Jurkat, Clone E6-1 (cell line): ENCODE results near the gene ZNF322. TPM values are rescaled to one million over a fixed set of nuclear protein-coding genes. Genes with fewer than 3 reads are reported as not detected.
"Not testable (repeated sequence)": the region's sequence is repeated elsewhere in the genome, so short reads cannot be mapped to it uniquely, and the experiment has no call there.

ENCODE experiments used
- DNase-seq: peaks from one replicate; pipeline ENCODE4 v3.0.0-alpha.2; 2011; ENCODE audit warnings: low read depth, low spot score
- H3K4me3 ChIP-seq: 2 replicates; pipeline ENCODE4 v1.5.1; 2011; ENCODE audit warnings: mild to moderate bottlenecking, low read length, control low read depth, moderate library complexity
- polyA plus RNA-seq: library from polyadenylated mRNA; unstranded; fragments of >200 nt; gene quantifications from one replicate; pipeline ENCODE4 v1.2.1, GENCODE V29; 2012; ENCODE audit warnings: missing spikeins; ENCODE audit not compliant: insufficient read length, insufficient read depth

The ZNF322 gene, protein sequence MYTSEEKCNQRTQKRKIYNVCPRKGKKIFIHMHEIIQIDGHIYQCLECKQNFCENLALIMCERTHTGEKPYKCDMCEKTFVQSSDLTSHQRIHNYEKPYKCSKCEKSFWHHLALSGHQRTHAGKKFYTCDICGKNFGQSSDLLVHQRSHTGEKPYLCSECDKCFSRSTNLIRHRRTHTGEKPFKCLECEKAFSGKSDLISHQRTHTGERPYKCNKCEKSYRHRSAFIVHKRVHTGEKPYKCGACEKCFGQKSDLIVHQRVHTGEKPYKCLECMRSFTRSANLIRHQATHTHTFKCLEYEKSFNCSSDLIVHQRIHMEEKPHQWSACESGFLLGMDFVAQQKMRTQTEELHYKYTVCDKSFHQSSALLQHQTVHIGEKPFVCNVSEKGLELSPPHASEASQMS
- 13.7 TPM for polyA plus RNA-seq

DNA sequence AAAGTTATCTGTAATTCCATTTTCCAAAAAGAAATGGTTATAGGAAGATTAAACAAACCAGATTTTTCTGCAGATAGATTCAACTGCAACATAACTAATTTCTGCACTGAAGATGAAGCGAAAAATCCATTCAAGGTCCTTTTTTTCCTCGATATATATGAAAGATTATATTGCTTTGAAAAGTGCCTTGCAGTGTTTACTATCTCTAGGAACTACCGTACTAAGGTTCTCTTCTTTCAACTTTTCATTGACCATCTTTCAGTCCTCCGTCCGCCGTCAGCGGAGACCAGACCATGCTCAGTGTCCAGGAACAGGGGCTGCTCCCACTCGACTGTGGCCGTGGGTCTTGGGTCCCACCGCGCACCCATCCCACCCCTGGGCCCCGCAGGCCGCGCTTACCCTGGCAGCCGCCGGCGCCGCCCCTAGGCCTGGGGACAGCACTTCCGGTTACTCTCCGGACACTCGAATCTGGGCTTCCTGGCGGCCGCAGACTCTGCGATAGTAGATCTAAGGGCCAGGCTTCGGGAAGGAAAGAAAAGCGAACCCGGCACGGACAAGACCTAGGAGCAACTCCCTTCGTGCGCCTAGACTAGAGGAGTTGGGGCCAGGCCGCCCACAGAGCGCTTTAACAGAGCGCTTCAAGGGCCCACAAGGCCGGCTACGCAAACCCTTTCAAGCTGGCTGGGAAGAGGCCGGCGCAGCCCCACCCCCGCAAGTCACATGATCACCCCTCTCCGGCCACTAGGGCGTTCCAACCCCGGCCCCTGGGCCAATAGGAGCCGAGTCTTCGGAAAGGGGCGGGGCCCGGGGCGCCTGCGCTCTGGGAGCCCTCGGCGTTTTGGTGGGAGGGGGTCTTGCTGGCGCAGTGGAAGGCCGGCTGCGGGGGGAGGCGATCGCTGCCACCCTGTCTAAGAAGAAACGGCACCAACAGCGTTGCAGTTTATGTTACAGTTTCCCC lies at the start of gene ZNF322:
TSS of gene ZNF322 (minus strand) at position 705 of the 958 bp plus-strand sequence. CDS start 21,193 bp downstream, outside the sequence.
- peak within 1 kb of the TSS; percentile 68 for H3K4me3 ChIP-seq
- DNase-seq = peak; percentile 83

DNA sequence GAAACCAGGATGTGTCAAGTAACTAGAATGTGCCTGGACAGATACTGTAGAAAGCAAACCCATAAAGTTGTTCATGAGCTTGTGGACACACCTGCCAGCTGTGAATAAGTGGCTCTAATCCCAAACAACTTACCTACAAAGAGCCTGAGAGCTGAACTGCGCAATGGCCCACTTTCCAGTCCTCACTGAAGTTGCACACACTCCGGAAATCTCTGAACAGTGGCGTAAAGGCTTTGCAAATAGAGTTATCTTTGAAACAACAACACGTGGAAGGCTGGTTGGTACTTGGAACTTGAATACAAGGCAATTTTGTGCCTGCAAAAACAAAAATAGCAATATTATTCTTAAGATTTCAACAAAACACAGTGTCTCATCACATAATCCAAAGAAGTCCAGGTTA lies 46.2 kb upstream of the ZNF322 start:
- not testable (repeated sequence) for H3K4me3 ChIP-seq, DNase-seq

DNA sequence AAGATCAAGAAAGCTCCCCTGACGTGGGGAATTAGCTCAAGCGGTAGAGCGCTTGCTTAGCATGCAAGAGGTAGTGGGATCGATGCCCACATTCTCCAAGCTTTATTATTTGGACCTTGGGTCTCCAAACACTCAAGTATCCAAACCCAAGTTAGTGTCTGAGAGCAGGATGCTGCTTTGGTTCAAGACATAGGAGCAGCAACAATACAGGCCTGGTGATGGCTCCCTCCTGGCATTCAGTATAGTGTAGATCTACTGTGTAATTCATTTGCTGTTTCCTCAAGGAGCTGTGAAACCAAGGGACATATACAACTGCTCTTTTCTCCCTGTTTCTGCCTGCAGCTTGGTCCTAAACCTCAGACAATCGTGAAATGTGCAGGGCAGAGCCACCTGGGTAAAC lies 45.8 kb upstream of the ZNF322 start:
- not testable (repeated sequence) for DNase-seq, H3K4me3 ChIP-seq

DNA sequence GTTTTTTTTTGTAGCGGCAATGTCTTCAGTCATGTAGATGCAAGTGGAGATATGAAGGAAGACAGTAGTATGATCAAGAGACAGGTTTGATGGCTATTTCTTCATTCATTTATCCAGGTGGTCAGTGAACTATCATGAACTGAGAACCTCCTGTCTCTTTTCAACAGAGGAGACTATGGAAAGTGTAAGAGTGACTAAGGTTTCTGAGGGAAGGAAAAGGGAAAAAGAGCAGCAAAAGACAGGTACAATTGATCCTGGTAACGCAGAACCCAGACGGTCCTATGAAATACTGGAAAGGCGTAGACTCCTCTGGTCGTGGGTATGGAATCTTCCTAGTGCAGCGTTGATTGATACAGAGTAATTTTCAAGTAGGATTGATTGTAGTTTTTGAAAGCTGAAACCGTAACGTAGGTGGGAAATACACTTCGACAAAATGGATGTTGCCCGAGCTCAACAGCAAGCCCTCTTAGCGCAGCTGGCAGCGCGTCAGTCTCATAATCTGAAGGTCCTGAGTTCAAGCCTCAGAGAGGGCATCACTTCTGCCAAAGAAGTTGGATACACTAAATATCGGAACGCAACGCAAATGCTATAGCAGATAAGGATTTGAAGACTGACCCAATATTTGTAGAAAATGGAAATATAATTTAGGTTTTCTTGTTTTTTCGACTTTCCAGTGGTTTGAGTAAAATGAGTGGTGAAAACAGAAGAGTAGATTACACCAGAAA lies 41.6 kb upstream of the ZNF322 start:
- DNase-seq, H3K4me3 ChIP-seq: not testable (repeated sequence)

DNA sequence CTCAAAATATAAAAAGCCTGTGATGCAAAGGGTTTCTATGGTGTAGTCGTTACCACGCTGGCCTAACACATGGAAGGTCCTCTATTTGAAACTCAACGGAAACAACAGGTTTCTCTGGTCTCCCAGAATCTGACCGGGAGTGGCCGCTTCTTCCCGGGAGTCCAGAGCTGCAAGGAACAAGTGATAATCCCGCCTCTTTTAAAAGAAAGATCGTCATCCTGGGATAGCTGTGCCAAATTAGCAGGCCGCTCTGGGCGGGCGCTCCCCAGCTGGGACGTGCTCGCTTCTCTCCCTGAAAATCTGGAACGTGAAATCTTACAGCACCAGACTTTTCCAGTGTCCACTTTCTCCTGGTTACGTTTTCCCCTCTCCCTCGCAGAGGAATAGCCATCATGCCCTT lies 38.0 kb upstream of the ZNF322 start:
- not testable (repeated sequence) for DNase-seq, H3K4me3 ChIP-seq

DNA sequence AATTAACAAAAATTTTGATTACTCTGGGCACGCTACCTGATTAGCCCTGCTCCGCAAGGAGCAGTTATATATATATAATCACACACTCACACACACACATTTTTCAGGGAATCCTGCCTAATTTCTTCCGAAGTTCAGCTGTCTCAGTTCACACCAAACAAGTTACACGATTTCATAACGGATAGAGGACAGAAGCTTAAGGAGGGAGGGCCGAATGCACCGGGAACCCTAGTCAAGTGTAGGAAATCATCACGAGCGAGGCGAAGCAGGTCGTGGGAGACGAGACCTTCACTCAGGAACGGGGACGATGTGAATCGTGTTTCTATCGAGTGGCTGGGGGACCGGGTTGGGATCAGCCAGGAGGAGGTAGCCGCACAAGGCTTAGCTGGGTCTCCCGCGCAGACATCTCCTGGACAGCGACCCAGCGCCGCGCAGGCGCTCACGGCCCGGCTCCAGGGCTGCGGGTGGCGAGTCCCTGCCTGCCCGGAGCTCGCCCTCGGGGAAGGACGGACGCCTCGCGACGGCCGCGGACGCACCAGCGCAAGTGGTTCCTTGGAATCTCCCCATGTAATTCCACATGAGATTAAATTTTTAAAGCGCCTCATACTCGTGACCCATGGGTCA lies 29.9 kb upstream of the ZNF322 start:
- not testable (repeated sequence) for H3K4me3 ChIP-seq, DNase-seq

DNA sequence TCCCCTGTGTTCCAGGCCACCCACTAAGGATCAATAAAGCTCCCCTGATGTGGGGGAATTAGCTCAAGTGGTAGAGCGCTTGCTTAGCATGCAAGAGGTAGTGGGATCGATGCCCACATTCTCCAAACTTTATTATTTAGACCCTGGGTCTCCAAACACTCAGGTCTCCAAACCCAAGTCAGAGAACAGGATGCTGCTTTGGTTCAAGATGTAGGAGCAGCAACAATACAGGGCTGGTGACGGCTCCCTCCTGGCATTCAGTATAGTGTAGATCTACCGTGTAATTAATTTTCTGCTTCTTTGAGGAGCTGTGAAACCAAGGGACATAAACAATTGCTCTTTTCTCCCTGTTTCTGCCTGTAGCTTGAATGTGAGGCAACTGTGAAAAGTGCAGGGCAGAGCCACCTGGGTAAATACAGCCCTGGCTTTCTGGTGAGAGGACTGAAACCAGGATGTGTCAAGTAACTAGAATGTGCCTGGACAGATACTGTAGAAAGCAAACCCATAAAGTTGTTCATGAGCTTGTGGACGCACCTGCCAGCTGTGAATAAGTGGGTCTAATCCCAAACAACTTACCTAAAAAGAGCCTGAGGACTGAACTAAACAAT lies 23.0 kb upstream of the ZNF322 start:
- DNase-seq, H3K4me3 ChIP-seq: not testable (repeated sequence)

DNA sequence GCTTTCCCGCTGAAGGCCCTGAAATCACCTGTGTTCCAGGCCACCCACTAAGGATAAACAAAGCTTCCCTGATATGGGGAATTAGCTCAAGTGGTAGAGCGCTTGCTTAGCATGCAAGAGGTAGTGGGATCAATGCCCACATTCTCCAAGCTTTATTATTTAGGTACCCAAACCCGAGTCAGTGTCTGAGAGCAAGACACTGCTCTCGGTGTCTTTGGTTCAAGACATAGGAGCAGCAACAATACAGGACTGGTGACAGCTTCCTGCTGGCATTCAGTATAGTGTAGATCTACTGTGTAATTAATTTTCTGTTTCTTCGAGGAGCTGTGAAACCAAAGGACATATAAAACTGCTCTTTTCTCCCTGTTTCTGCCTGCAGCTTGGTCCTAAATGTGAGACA lies 13.7 kb upstream of the ZNF322 start:
- H3K4me3 ChIP-seq, DNase-seq: not testable (repeated sequence)

DNA sequence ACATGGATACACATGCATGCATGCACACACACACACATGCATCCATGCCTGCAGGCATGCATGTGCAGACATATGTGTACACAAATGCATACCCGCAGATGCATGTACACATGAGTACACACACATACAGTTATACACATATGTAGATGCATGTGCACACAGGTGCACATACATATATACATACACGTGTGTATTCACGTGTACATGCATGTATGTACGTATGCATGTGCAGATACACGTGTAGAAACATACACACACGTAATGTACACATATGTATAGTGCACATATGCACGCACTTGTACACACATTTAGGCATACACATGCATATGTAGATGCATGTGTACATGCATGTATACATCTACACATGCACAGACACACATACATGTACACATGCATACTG lies 11.0 kb upstream of the ZNF322 start:
- not testable (repeated sequence) for H3K4me3 ChIP-seq, DNase-seq

DNA sequence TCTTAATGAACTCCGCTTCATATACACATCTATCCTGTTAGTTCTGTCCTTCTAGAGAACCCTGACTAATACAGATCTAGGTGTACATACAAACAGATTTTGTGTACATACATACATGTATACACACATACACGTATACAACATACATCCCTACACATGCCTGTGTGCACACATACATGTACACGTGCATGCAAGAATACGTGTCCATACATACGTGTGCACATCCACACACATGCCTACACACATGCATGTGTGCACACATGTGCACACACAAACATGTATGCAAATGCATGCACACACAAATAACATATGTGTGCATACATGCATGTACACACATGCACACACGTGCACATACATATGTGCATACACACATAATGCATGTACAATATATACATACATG lies 10.5 kb upstream of the ZNF322 start:
- DNase-seq, H3K4me3 ChIP-seq: not testable (repeated sequence)

DNA sequence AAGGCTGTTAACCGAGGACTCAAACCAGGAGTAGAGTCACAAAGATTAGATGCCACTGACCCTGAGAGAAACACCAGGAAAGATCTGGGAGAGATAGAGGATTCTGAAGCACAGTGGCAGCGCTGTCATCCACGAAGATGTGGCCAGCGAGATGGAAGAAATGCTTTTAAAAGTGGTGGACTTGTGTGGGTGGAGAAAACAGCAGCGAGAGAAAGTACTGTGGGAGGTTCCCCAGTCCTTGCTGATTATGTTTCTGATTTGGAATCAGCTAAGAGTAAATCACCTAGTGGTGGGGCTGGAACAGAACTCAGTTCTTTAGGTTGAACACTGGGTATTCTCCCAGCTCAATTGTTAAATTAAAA lies 435 bp upstream of the ZNF322 start:
- DNase-seq = peak; percentile 41
- peak overlapping the region; percentile 68 for H3K4me3 ChIP-seq

DNA sequence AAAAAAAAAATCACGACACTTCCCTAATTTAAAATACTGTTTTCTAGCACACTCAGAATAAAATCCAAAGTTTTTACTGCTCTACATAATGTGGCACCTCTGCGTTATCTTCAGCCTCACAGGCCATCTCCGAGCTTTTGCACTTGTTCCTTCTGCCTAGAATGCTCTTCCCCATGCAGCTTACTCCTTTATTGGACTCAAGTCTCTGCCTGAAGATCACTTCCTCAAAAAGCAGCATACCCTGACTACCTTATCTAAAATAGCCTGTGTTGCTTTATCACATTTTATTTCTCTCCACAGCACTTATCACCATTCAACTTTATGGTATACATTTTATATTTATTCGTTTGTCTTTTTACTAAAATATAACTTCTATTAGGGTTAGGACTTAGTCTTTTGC lies 2.3 kb downstream of the ZNF322 start:
- H3K4me3 ChIP-seq = no peak overlapping the region
- DNase-seq = no peak

DNA sequence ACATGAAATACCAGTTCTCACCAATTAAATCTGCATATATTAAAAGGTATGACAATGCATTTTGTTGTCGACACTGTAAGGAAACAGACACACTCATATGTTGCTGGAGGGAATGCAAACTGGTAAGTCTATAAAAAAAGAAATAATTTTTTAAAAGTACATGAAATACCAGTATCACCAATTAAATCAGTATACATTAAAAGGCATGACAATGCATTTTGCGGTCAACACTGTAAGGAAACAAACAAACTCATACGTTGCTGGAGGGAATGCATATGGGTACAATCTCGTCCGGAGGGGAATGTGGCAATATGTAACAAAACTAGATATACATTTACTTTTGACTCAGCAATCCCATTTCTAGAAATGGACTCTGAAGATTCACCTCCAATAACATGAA lies 6.5 kb downstream of the ZNF322 start:
- H3K4me3 ChIP-seq = no peak overlapping the region
- DNase-seq = no peak

DNA sequence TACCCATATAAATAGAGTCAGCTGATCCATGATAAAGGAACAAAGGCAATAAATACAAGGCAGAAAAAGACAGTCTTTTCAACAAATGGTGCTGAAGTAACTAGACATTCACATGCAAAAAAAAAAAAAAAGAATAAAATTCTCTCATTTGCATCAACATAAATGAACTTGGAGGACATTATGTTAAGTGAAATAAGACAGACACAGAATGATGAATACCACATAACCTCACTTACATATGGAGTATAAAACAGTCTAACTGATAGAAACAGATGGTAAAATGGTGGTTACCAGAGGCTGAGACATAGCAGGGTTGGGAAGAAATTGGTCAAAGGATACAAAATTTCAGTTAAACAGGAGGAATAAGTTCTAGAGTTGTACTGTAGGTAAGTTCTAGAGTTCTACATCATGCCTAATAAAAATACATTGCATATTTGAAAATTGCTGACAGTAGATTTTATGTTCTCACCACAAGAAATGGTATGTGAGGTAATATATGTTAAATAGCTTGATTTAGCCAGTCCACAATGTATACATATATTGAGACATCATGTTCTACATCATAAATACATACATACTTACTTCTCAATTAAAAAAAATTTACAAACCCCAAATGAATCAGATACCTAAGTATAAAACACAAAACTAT lies 8.3 kb downstream of the ZNF322 start:
- DNase-seq = no peak
- no peak overlapping the region for H3K4me3 ChIP-seq

DNA sequence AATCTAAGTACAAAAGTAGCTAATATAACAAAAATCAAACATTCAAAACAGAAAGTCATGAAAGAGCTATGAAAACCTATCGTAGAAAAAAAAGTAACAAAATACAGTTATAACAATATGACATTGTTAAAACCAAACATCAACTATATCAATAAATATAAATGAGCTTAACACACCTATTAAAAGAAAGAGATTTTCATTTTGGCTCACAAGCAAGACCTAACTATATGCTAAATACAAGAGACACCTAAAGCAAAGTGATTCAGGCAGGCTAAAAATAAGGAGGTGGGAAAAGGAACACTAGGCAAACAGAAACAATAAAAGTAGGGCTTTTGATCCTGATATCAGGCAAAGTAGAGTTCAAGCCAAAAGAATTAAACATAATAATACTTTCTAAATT lies 13.5 kb downstream of the ZNF322 start:
- DNase-seq = no peak
- H3K4me3 ChIP-seq = no peak overlapping the region

DNA sequence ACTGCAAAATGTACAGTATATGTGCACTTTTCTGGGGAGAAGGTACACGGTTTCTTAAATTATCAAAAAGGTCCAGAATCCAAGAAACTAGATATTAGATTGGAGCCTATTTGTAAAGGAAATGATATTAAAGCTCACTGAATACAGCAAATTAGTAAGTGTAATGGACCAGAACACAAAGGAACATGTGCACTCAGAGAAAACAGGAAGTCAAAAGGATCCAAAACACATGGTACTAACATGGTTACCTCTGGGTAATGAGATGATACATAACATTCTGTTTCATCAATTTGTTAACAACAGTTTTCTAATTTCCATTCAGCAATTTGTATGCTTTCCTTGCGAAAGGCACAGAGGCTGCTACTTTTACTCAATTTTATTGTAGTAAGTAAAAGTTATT lies 18.7 kb downstream of the ZNF322 start:
- DNase-seq = no peak

DNA sequence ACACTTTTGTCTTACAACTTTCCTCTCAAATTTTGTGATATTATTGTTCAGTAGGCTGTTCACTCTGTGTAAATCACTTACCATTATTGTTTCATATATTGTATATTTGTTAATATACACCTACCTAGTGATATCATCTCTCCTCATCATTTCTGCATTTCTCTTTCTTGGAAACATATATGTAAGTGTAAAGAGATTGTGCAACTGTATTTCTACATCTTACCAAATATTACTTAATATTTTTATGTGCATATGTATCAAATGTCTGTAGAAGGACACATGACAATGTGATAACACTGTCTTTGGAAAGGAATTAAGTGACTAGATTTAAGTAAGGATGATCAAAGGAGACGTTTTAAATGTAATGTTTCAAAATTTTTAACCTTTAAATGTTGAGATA lies 30.2 kb downstream of the ZNF322 start:
- no peak overlapping the region for H3K4me3 ChIP-seq
- DNase-seq = no peak

More for the DNA sequence above, 18.7 kb downstream of the ZNF322 start:
- no peak overlapping the region for H3K4me3 ChIP-seq

DNA sequence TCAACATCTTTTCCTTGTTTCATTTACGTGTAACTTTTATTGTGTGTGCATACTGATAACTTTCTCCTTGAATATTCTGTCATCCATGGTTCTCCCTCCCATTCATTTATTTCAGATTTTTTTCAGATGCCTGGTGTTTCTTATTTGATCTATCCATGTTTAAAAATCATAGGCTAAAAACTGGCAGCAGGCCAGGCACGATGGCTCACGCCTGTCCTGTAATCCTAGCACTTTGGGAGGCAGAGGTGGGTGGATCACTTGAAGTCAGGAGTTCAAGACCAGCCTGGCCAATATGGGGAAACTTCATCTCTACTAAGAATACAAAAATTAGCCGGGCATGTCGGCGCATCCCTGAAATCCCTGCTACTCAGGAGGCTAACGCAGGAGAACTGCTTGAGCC lies 31.7 kb downstream of the ZNF322 start:
- DNase-seq = no peak
- no peak overlapping the region for H3K4me3 ChIP-seq
